Measurements from ENCODE around the gene PTPA.

GRCh38 chr9:129163753-129164152, 52.5 kb downstream of the PTPA start:
- TF ChIP-seq YY1 (IDR thresholded peaks at IDR 0.05; ENCODE audit: insufficient read depth, insufficient read length) (no peak), ZNF274 (IDR thresholded peaks at IDR 0.05; ENCODE audit: low read depth, low read length) (no peak), SUZ12 (IDR thresholded peaks at IDR 0.05; ENCODE audit: extremely low read depth, insufficient read depth, insufficient read length) (no peak)
